Effector memory CD8-positive, alpha-beta T cell (primary cell): ENCODE results near the gene BRCA1.

ENCODE experiments used
- ATAC-seq: fragments of 150-1000 bp; cut with Tn5 transposase; replicated peaks from 2 replicates; pipeline ENCODE4 v1.10.0; 2021; ENCODE audit warnings: mild to moderate bottlenecking, moderate library complexity
- DNase-seq, 3 experiments: peaks; one replicate each; pipeline ENCODE4 v3.0.0; 2021
- H3K27ac Mint-ChIP-seq, 2 donors: one replicate each; pipeline ENCODE4 v1.8.0; 2022; ENCODE audit warnings: mild to moderate bottlenecking in 2 of 2, mixed read lengths in 2 of 2, moderate library complexity in 2 of 2
- H3K27me3 Mint-ChIP-seq, 2 donors: one replicate each; pipeline ENCODE4 v1.8.0; 2022; ENCODE audit warnings: mixed read lengths in 2 of 2
- H3K36me3 Mint-ChIP-seq: one replicate; pipeline ENCODE4 v1.8.0; 2022; ENCODE audit warnings: mild to moderate bottlenecking, moderate library complexity, mixed read lengths; ENCODE audit not compliant: insufficient read depth
- H3K4me1 Mint-ChIP-seq, 2 donors: one replicate each; pipeline ENCODE4 v1.8.0; 2022; ENCODE audit warnings: low read depth in 2 of 2, mixed read lengths in 2 of 2
- H3K4me3 Mint-ChIP-seq, 2 donors: one replicate each; pipeline ENCODE4 v1.8.0; 2022; ENCODE audit warnings: mild to moderate bottlenecking in 2 of 2, mixed read lengths in 2 of 2, moderate library complexity in 2 of 2
- H3K9me3 Mint-ChIP-seq, 2 donors: one replicate each; pipeline ENCODE4 v1.8.0; 2022; ENCODE audit warnings: mixed read lengths in 2 of 2

BRCA1 gene

GRCh38 chr17:43020030-43020621 lies 105.0 kb downstream of the BRCA1 start:
- peaks cover 29 to 37% of the 10 kb centered on the region in 2 donors for H3K4me1 Mint-ChIP-seq
- H3K27me3 Mint-ChIP-seq: no peaks in the 10 kb centered on the region
- DNase-seq: no peak
- ATAC-seq: no peak
- H3K27ac Mint-ChIP-seq: peak overlapping the region; percentile 32 to 50
- peak overlapping the region; percentile 84 for H3K4me3 Mint-ChIP-seq
- no peaks in the 10 kb centered on the region for H3K9me3 Mint-ChIP-seq
- H3K36me3 Mint-ChIP-seq: peaks cover 27% of the 10 kb centered on the region

- Mint-ChIP-seq H3K4me1 (peaks cover 24 to 32% of the 10 kb centered on the region in 2 donors), H3K27me3 (no peaks in the 10 kb centered on the region), H3K36me3 (peaks cover 26% of the 10 kb centered on the region), H3K27ac (peak overlapping the region in 1 of 2 donors; percentile 50), H3K9me3 (no peaks in the 10 kb centered on the region), H3K4me3 (peak overlapping the region; percentile 1 to 25)
- ATAC-seq: no peak
- DNase-seq: no peak
Observed at GRCh38 chr17:43019418-43019817, 105.7 kb downstream of the BRCA1 start.

GRCh38 chr17:43018932-43019331 lies 106.2 kb downstream of the BRCA1 start:
- no peaks in the 10 kb centered on the region for H3K9me3 Mint-ChIP-seq
- DNase-seq: no peak
- no peak for ATAC-seq
- peaks cover 28% of the 10 kb centered on the region for H3K36me3 Mint-ChIP-seq
- no peak overlapping the region for H3K4me3 Mint-ChIP-seq
- H3K27ac Mint-ChIP-seq: peak overlapping the region; percentile 50 to 88
- H3K27me3 Mint-ChIP-seq: no peaks in the 10 kb centered on the region
- H3K4me1 Mint-ChIP-seq: peaks cover 22 to 29% of the 10 kb centered on the region in 2 donors

GRCh38 chr17:43018008-43018853 lies 106.9 kb downstream of the BRCA1 start:
- peak; percentile 65 for ATAC-seq
- peak in 1 of 3 experiments; percentile 8 for DNase-seq
- Mint-ChIP-seq H3K27ac (peak overlapping the region; percentile 44 to 88), H3K9me3 (no peaks in the 10 kb centered on the region), H3K4me1 (peaks cover 24 to 29% of the 10 kb centered on the region in 2 donors), H3K4me3 (no peak overlapping the region), H3K27me3 (no peaks in the 10 kb centered on the region), H3K36me3 (peaks cover 32% of the 10 kb centered on the region)

GRCh38 chr17:43016216-43016615 lies 108.9 kb downstream of the BRCA1 start:
- no peak overlapping the region for H3K4me3 Mint-ChIP-seq
- H3K9me3 Mint-ChIP-seq: no peaks in the 10 kb centered on the region
- DNase-seq (no peak), ATAC-seq (no peak)
- peaks cover 41% of the 10 kb centered on the region for H3K36me3 Mint-ChIP-seq
- peak overlapping the region in 1 of 2 donors; percentile 59 for H3K27ac Mint-ChIP-seq
- no peaks in the 10 kb centered on the region for H3K27me3 Mint-ChIP-seq
- peaks cover 22 to 30% of the 10 kb centered on the region in 2 donors for H3K4me1 Mint-ChIP-seq

GRCh38 chr17:43015579-43015978 lies 109.6 kb downstream of the BRCA1 start:
- H3K4me1 Mint-ChIP-seq: peaks cover 19 to 26% of the 10 kb centered on the region in 2 donors
- DNase-seq: no peak
- peaks cover 38% of the 10 kb centered on the region for H3K36me3 Mint-ChIP-seq
- no peaks in the 10 kb centered on the region for H3K9me3 Mint-ChIP-seq
- H3K27me3 Mint-ChIP-seq: no peaks in the 10 kb centered on the region
- ATAC-seq: no peak
- H3K27ac Mint-ChIP-seq: peak overlapping the region in 1 of 2 donors; percentile 59
- no peak overlapping the region for H3K4me3 Mint-ChIP-seq

- no peak for DNase-seq
- Mint-ChIP-seq H3K4me3 (no peak overlapping the region), H3K9me3 (no peaks in the 10 kb centered on the region), H3K36me3 (peaks cover 35% of the 10 kb centered on the region), H3K27ac (peak overlapping the region in 1 of 2 donors; percentile 59), H3K4me1 (peaks cover 20 to 23% of the 10 kb centered on the region in 2 donors), H3K27me3 (no peaks in the 10 kb centered on the region)
- no peak for ATAC-seq
Observed at GRCh38 chr17:43014649-43015542, 110.3 kb downstream of the BRCA1 start.

GRCh38 chr17:43014020-43014648 lies 111.0 kb downstream of the BRCA1 start:
- peak overlapping the region; percentile 59 to 65 for H3K27ac Mint-ChIP-seq
- ATAC-seq: no peak

GRCh38 chr17:43013296-43013695 lies 111.9 kb downstream of the BRCA1 start:
- ATAC-seq (no peak), DNase-seq (no peak)
- Mint-ChIP-seq H3K9me3 (no peaks in the 10 kb centered on the region), H3K27ac (peak overlapping the region in 1 of 2 donors; percentile 65), H3K4me1 (peaks cover 10 to 12% of the 10 kb centered on the region in 2 donors), H3K4me3 (no peak overlapping the region), H3K27me3 (no peaks in the 10 kb centered on the region), H3K36me3 (peaks cover 31% of the 10 kb centered on the region)

More at GRCh38 chr17:43014020-43014648, 111.0 kb downstream of the BRCA1 start:
- H3K36me3 Mint-ChIP-seq: peaks cover 35% of the 10 kb centered on the region
- H3K4me1 Mint-ChIP-seq: peaks cover 13 to 17% of the 10 kb centered on the region in 2 donors
- H3K9me3 Mint-ChIP-seq: no peaks in the 10 kb centered on the region
- no peak overlapping the region for H3K4me3 Mint-ChIP-seq
- H3K27me3 Mint-ChIP-seq: no peaks in the 10 kb centered on the region
- DNase-seq: no peak

GRCh38 chr17:43011728-43012472 lies 113.3 kb downstream of the BRCA1 start:
- ATAC-seq (no peak), DNase-seq (no peak)
- Mint-ChIP-seq H3K4me1 (peaks cover 12 to 14% of the 10 kb centered on the region in 2 donors), H3K27me3 (no peaks in the 10 kb centered on the region), H3K4me3 (no peak overlapping the region), H3K36me3 (peaks cover 31% of the 10 kb centered on the region), H3K27ac (peak overlapping the region; percentile 12 to 65), H3K9me3 (no peaks in the 10 kb centered on the region)

GRCh38 chr17:43010667-43011308 lies 114.4 kb downstream of the BRCA1 start:
- Mint-ChIP-seq H3K27me3 (no peaks in the 10 kb centered on the region), H3K4me3 (no peak overlapping the region)

More at GRCh38 chr17:43010667-43011308, 114.4 kb downstream of the BRCA1 start:
- ATAC-seq: no peak
- no peaks in the 10 kb centered on the region for H3K9me3 Mint-ChIP-seq
- peaks cover 16 to 18% of the 10 kb centered on the region in 2 donors for H3K4me1 Mint-ChIP-seq
- peaks cover 31% of the 10 kb centered on the region for H3K36me3 Mint-ChIP-seq
- H3K27ac Mint-ChIP-seq: peak overlapping the region; percentile 22 to 53
- DNase-seq: no peak
